ENCODE measurements around the gene PXYLP1.
"Not testable (repeated sequence)": the region's sequence is repeated elsewhere in the genome, so short reads cannot be mapped to it uniquely, and the experiment has no call there.

The PXYLP1 gene

DNA sequence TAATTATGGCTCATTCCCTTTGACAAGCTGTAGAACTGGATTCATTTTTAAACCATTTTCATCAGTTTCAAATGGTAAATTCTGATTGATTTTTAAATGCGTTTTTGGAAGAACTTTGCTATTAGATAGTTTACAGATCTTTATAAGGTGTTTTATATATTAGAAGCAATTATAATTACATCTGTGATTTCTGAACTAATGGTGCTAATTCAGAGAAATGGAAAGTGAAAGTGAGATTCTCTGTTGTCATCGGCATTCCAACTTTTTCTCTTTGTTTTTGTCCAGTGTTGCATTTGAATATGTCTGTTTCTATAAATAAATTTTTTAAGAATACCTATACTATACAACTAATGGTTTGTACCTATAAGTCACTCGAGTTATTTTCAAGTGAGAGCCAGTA is 62.7 kb downstream of the PXYLP1 start:
- H3K4me3 ChIP-seq (ENCODE audit: low read depth, low read length): peak overlapping the region; percentile 12
- no peak for DNase-seq (ENCODE audit: low read depth)
- TF ChIP-seq CTCF (IDR thresholded peaks at IDR 0.05; ENCODE audit: low read depth, low read length) (no peak), MYC (IDR thresholded peaks at IDR 0.05; ENCODE audit: low read depth, low read length) (no peak), MAX (IDR thresholded peaks at IDR 0.05; ENCODE audit: low read depth, low read length) (no peak), POLR2A (IDR thresholded peaks at IDR 0.05; ENCODE audit: extremely low read depth, insufficient read length) (no peak)

- H3K4me3 ChIP-seq (ENCODE audit: low read depth, low read length): no peak overlapping the region
- no peak for DNase-seq (ENCODE audit: low read depth)
- TF ChIP-seq POLR2A (IDR thresholded peaks at IDR 0.05; ENCODE audit: extremely low read depth, insufficient read length): no peak
- no peak for TF ChIP-seq CTCF (IDR thresholded peaks at IDR 0.05; ENCODE audit: low read depth, low read length)
- no peak for TF ChIP-seq MYC (IDR thresholded peaks at IDR 0.05; ENCODE audit: low read depth, low read length)
- TF ChIP-seq MAX (IDR thresholded peaks at IDR 0.05; ENCODE audit: low read depth, low read length): no peak
Measured at GRCh38 chr3:141294848-141295247, 63.2 kb downstream of the PXYLP1 start.

DNA sequence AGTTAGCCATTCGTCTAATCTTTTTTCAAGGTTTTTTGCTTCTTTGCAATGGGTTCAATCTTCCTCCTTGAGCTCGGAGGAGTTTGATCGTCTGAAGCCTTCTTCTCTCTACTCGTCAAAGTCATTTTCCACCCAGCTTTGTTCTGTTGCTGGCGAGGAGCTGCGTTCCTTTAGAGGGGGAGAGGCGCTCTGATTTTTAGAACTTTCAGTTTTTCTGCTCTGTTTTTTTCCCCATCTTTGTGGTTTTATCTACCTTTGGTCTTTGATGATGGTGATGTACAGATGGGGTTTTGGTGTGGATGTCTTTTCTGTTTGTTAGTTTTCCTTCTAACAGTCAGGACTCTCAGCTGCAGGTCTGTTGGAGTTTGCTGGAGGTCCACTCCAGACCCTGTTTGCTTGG is 68.8 kb downstream of the PXYLP1 start:
- not testable (repeated sequence) for H3K4me3 ChIP-seq (ENCODE audit: low read depth, low read length); DNase-seq (ENCODE audit: low read depth)

DNA sequence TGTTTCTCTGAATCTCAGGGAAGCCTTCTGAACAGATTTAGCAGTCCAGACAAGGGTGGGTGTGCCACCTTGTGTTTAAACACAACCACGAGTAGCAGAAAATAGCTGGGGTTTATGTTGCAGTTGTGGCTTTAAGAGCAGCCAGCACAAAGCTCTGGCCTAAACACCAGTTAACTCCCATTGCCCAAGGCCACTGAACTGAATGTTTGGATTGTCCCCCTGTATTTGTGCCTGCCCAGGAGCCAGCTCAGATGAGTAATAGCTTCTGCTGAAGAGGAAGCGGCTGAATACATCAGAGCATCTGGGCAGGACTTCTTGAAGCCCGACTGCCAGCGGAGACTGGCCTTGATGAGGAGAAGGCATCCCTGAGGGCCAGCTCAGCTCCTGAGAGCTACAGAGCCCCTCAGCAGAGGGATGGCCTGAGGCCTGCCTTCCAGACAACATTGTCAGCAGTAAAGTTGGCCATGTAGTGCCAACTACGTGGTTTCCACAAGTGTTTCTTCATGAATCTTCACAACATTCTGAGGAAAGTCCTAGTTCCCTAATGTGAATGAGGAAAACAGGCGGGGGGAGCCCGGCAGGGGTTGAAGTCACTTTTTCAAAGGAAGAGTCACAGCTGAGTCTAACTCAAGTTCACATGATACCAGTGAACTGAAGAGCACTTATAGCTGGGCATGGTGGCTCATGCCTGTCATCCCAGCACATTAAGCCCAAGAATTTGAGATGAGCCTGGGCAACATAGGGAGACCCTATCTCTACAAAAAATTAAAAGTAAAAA is 70.9 kb downstream of the PXYLP1 start:
- no peak for DNase-seq (ENCODE audit: low read depth)
- no peak for TF ChIP-seq POLR2A (IDR thresholded peaks at IDR 0.05; ENCODE audit: extremely low read depth, insufficient read length)
- TF ChIP-seq MYC (IDR thresholded peaks at IDR 0.05; ENCODE audit: low read depth, low read length): no peak
- no peak for TF ChIP-seq CTCF (IDR thresholded peaks at IDR 0.05; ENCODE audit: low read depth, low read length)
- TF ChIP-seq MAX (IDR thresholded peaks at IDR 0.05; ENCODE audit: low read depth, low read length): no peak
- H3K4me3 ChIP-seq (ENCODE audit: low read depth, low read length): no peak overlapping the region

GRCh38 chr3:141303481-141304223 is 72.0 kb downstream of the PXYLP1 start:
- peak; percentile 81 for DNase-seq (ENCODE audit: low read depth)

More at GRCh38 chr3:141303481-141304223, 72.0 kb downstream of the PXYLP1 start:
- H3K4me3 ChIP-seq (ENCODE audit: low read depth, low read length): no peak overlapping the region
- TF ChIP-seq POLR2A (IDR thresholded peaks at IDR 0.05; ENCODE audit: extremely low read depth, insufficient read length) (no peak), CTCF (IDR thresholded peaks at IDR 0.05; ENCODE audit: low read depth, low read length) (peak; percentile 44), MAX (IDR thresholded peaks at IDR 0.05; ENCODE audit: low read depth, low read length) (no peak), MYC (IDR thresholded peaks at IDR 0.05; ENCODE audit: low read depth, low read length) (no peak)

All from NB4 (cell line).